Erythroblast (primary cell): ENCODE measurements around the gene CRIP1.

Source experiments
- GATA1 ChIP-seq: IDR thresholded peaks from 2 replicates; pipeline ENCODE4 v1.6.1; 2011; ENCODE audit warnings: low read depth, mild to moderate bottlenecking, control low read depth, low read length, moderate library complexity
- POLR2A ChIP-seq: IDR thresholded peaks from 2 replicates; pipeline ENCODE4 v1.6.1; 2011; ENCODE audit warnings: mild to moderate bottlenecking, low read length

DNA sequence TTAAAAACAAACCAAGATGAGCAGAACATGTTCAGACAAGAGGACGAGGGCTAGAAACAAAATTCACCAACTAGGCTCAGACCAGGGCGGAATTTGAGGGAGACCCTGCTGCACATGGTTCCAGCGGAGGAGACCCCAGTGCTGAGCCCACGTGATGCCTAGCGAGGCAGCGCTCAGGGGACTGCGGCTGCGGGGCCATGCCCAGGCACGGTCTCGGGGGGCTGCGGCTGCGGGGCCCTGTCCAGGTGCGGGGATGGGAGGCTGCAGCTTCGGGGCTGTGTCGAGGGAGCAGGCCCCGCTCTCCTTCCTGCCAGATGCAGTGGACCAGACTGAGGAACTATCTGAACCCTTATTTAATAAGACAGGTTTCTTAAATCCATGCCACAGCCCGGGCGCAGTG, 24.8 kb upstream of the CRIP1 start:
- no peak for TF ChIP-seq POLR2A
- no peak for TF ChIP-seq GATA1
